GM21619 (cell line): ENCODE results near the gene BICD2.
A peak's percentile ranks its signal among the peaks of the same experiment; 100 is the strongest.
"Not testable (repeated sequence)": the region's sequence is repeated elsewhere in the genome, so short reads cannot be mapped to it uniquely, and the experiment has no call there.

Experiments used
- ATAC-seq: cut with Tn5 transposase; IDR thresholded peaks from one replicate; pipeline ENCODE4 v1.9.1; 2021; ENCODE audit not compliant: unreplicated experiment

BICD2 gene

DNA sequence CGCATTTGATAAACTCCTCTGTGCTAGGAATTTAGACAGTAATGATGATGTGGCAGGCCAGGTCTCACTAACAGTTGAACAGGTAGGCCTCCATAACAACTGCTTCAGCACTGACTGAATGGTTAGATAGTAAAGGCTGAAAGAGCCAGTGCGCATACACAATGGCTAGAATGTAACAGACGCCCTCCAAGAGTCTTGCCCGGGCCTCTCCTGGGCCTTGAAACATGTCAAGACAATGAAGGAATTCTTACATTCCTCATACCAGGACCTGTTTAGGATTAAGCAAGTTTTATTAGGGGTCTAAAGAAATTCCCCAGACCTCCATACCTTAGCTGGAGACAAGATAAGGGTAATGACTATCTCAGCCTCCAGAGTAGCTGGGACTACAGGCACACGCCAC lies 6.7 kb upstream of the BICD2 start:
- ATAC-seq, result no peak

DNA sequence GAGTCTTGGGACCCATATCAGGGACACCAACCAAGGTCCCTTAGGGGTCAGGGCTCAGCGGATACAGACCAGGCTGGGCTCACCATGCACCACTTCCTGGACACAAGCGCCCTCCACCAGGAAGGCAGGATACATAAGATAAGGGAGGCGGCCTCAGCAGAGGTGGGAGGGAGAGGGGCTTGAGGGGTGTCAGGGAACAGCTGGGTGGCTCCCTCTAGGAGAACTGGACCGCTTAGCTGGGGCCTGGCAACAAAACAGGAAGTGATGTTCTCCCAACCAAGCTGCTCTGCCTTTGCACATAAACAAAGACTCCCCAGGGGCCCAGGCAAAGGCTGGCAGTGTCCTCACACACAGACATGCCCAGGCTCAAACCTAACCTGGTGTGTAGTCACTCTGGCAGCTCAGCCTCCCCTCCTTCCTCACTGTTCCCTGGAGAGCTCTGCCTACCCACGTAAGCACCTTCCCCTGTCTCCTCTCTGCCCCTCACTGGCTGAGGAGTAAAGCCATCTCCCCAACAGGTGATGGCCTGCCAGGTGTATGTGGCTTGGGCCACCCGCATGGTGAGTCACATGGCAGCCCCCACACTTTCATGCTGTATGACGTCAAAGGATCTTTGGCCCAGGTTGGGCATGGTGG lies 5.8 kb upstream of the BICD2 start:
- ATAC-seq, result no peak

DNA sequence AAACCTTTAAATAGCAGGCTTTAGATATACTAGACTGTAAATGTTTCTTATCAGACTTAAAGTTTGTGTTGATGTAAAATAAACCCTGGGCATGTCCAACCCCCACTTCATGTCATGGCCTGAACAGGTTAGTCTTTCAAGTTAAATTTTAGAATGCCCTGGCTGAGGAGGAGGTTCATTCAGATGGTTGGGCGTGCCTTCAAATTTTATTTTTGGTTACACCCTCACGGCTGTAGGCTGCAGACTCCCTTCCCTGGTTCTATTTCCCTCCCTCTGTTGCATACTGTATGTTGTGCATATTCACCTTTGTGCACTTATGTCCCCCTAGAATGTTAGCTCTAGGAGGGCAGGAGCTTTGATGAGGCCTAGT lies 5.3 kb upstream of the BICD2 start:
- ATAC-seq, result no peak

- no peak for ATAC-seq
Measured at GRCh38 chr9:92769286-92769685, 4.7 kb upstream of the BICD2 start.

- ATAC-seq, result not testable (repeated sequence)
Measured at GRCh38 chr9:92768816-92769215, 4.2 kb upstream of the BICD2 start.

- no peak for ATAC-seq
Measured at GRCh38 chr9:92767066-92768054, 2.7 kb upstream of the BICD2 start.

- peak; percentile 88 for ATAC-seq
Measured at GRCh38 chr9:92764988-92765936, 629 bp upstream of the BICD2 start.

GRCh38 chr9:92763721-92764380 lies 782 bp downstream of the BICD2 start:
- ATAC-seq, result no peak

DNA sequence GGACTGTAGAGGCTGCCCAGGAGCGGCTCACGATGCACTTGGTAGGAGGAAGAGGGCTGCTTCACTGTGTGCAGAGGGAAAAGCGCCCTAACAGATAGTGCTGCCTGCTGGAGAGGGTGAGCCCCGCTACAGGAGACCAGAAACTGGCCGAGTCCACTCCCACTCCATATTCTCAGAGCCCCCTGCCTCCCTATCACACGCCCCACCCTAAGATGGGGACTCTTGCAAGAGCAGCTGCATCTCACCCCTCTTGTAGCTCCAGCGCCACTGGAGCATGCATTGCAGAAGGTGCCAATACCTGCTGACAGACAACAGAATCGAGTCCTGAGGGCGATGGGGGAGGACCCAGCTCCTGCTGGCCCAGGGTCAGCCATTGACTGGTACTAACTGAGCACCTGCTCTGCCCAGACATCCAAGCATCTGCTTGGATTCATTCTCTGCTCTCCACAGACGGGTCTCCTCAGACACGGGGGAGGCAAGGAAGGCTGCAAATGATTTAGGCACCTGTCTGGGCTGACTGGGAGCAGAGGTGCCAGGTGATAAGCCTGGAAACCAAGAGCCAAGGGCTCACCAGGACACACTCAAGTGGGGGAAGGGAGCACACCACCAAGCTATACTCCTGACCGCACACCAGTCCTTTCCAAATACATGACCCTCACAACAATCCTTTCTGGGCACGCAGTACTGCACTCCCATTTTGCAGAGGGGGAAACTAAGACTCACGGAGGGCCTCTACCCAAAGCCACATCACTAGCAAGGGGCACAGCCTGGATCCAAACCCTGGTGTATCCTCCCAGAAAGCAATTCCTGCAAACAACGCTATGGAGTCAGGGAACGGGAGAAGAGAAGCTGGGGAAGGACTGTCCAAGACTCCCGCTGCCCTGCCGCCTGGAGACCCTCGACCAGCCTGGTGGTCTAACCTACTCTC lies 1.6 kb downstream of the BICD2 start:
- ATAC-seq, result no peak

DNA sequence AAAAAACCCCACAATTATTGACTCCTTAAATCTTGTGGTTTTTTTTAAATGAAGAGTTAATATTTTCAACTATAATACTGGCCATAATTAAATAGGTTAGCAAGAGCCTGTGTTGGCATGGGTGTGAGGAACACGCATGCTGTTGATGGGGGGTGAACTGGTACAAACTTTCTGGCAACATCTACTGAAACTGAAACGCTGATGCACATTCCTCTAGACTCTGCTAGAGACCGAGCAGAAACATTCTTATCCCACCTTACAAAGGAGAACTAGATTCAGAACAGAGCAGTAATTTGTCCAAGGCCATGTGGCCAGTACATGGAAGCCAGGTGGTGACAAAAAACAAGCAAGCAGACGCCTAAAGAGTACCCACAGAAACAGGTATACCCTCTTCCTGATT lies 2.4 kb downstream of the BICD2 start:
- ATAC-seq, result no peak

GRCh38 chr9:92761686-92762085 lies 2.9 kb downstream of the BICD2 start:
- no peak for ATAC-seq

- no peak for ATAC-seq
Measured at GRCh38 chr9:92760494-92760893, 4.1 kb downstream of the BICD2 start.

DNA sequence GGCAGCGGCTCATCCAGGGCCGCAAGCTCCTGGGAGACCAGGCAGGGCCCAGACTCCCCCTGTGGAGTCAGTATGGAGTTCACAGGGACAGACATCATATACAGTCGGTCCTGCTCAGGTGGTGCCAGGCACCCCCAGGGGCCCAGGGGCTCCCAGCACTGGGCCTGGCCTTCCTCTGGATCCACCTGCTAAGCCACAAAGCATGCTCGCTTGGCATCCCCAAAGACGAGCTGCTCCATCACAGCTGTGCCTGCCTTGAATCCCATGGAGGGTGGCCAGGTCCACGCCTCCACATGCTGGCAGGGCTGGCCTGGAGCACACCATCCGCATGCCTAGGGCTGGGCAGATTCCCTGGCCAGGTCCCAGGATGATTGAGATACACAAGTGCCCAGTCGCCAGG lies 4.6 kb downstream of the BICD2 start:
- ATAC-seq, result no peak

DNA sequence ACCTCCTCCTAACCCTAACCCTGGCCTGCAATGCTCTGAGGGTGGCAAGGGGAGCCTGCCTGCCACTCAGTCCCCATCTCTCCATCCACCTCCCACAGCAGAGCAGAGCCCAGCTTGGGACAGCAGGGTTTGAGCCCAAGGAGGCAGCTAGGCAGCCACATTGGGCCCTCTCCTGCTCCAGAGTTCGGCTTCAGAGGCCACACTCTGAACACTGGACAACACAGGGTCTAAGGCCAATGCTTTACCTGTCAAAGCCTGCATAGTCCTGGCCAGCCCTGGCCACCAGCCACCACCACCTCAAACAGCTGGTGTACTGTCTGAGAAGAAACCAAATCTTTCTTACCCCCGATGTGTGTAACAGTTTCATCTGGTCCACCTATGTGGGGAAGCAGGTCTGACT lies 5.2 kb downstream of the BICD2 start:
- ATAC-seq, result no peak

- ATAC-seq, result no peak
Measured at GRCh38 chr9:92756792-92757191, 7.8 kb downstream of the BICD2 start.

GRCh38 chr9:92754091-92754745 lies 10.4 kb downstream of the BICD2 start:
- no peak for ATAC-seq

- no peak for ATAC-seq
Measured at GRCh38 chr9:92752812-92753404, 11.7 kb downstream of the BICD2 start.

DNA sequence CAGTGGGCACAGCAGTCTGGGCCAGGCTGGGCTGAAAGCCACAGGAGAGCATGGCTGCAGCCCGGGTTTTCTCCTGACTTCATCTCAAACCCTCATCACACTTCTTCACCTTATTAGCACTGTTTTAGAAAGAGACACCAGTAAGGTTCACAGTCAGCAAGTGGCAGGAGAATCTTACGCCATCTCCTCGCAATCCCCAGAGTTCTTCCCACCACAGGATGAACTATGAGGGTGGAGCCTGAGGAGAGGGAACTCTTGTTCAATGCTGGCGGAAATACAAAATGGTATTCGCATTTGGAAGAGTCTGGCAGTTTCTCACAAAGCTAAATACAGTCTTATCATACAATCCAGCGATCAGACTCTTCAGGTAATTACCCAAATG lies 14.7 kb downstream of the BICD2 start:
- ATAC-seq, result no peak
